SKM-1 treated with dmso at 0.1 percent for 144 hours (cell line): ENCODE data around the gene ANKRD33B.
A peak's percentile ranks its signal among the peaks of the same experiment; 100 is the strongest.
"Not testable (repeated sequence)": the region's sequence is repeated elsewhere in the genome, so short reads cannot be mapped to it uniquely, and the experiment has no call there.

Source experiments
- DNase-seq: peaks from one replicate; lab custom pipeline; 2025; ENCODE audit not compliant: unreplicated experiment; lab: John Stamatoyannopoulos, UW

The ANKRD33B gene

DNA sequence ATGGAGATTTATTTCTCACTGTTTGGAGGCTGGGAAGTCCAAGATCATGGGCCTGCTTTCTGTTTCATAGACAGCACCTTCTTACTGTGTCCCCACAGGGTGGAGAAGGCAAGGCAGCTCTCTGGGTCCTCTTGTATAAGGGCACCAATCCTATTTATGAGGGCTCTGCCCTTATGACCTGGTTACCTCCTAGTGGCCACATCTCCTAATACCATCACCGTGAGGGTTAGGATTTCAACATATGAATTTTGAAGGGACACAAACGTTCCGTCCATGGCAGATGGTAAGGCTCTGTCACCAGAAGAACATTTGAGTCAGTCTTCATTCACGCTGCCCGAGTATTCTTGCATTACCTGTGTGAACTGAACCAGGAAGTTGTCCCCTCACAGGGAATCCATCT, 48.4 kb downstream of the ANKRD33B start:
- DNase-seq, result no peak

DNA sequence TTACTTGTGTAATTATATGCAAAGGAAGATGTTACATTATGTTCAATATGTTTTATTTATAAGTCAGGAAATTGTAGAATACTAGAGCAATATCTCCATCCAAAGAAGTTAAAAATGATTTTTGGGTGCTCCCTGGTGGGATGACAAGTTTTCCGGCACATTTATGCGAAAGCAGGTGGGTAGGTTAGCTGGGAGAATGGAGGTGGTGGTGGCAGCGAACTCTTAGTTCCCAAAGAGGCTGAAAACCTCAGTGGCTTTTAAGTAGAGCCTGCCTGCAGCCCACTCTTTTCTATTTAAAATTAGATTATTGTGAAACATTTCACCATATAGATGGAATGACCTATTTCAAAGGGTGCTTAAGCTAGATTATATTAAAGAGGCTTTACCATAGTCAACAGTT, 51.8 kb downstream of the ANKRD33B start:
- DNase-seq, result no peak

DNA sequence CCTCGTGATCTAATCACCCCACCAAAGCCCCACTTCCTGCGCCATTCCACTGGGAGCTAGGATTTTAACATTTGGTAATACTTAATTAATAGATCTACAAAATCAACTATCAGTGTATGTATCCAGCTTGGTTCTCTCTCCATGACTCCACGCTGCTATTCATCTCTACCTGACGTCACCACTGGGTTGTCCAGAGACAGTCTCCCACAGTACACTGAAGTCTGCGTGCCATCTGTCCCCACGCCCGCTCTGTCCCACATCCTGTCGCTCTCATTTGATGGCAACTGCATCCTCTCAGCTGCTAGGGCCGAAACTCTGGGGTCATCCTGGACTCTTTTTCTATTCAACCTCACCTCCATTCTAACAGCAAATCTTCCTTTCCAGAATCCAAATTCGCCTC, 53.2 kb downstream of the ANKRD33B start:
- DNase-seq, result no peak

DNA sequence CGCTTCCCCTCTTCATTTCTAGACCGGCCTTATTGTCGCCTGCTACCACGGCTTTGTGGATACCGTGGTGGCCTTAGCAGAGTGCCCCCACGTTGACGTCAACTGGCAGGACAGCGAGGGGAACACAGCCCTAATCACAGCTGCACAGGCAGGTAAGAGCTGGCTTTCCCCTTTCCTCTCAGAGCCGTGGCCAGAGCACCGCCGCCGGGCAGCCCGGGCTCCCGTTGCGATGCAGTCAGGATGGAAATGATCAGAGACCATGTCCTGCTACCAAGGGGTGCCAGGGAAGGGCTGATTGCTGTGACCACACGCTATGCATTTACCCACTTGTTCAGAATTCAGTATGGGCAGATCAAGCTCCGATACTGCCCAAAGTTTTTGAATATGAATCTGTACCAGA, 54.4 kb downstream of the ANKRD33B start:
- no peak for DNase-seq

DNA sequence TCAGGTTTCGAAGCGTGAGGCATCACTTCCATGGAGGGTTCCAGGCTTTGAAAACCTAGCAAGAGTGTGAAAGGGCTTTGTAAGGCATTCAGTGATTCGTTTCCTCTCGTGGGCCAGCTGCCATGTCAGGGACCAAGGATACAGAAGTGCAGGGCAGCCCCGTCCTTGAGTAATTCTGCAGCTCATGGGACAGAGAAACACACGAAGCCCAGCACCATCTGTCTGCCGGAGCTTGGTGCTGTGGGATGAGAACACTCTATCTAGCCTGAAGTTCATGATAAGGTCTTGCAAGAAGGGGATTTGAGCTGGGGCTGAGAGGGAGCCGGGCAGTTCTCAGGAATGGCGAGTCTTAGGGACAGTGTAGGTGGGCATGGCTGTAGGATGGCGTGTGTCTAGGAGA, 55.8 kb downstream of the ANKRD33B start:
- DNase-seq, result no peak

DNA sequence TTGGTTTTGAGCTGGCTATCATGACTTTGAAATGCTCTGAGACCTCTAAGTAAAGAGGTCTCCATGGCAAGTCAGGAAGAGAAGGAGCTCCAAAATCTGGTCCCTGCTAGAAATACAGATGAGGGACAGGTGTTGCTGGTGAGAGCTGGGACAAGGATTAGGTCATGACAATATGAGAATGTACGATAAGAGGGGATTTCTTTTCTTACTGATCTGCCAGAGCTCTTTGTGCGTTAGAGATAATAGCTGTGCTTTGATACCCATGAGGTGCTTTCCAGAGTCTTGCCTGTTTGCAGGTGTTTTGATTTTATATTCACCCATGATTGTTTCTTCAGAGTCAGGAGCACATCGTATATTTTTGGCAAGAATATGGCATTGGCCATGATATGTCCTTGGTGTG, 56.5 kb downstream of the ANKRD33B start:
- no peak for DNase-seq

DNA sequence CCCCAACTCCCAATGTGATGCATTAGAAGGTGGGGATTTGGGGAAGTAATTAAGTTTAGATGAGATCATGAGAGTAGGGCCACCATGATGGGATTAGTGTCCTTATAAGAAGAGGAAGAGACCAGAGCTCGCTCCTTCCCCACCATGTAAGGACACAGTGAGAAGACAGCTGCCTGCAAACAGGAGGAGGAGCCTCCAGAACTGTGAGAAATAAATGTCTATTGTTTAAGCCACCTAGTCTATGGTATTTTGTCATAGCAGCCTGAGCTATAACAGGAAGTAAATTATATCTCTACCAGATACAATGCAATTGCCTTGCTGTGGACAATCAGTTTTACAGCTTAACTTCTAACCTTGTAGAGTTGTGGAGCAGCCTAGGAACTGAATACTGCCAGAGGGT, 58.0 kb downstream of the ANKRD33B start:
- DNase-seq, result peak; percentile 80

DNA sequence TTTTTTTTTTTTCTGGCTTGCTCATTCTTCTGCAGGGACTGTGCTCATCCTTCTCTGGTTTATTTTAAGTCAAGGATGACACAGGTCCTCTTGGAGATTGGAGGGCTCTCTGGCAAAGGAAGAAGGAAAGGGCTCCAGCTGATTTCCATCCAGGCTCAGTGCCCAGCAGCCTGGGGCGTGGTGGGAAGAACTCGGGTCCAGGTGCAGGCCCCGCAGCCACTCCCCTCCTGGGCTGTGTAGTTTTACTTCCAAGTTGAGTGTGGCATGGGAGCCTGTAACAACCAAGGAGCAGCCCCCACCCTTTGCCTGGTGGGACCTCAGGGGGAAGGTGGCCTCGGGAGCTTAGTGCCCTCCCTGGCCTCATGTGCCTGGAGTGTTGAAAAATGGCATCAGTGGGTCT, 58.9 kb downstream of the ANKRD33B start:
- no peak for DNase-seq

DNA sequence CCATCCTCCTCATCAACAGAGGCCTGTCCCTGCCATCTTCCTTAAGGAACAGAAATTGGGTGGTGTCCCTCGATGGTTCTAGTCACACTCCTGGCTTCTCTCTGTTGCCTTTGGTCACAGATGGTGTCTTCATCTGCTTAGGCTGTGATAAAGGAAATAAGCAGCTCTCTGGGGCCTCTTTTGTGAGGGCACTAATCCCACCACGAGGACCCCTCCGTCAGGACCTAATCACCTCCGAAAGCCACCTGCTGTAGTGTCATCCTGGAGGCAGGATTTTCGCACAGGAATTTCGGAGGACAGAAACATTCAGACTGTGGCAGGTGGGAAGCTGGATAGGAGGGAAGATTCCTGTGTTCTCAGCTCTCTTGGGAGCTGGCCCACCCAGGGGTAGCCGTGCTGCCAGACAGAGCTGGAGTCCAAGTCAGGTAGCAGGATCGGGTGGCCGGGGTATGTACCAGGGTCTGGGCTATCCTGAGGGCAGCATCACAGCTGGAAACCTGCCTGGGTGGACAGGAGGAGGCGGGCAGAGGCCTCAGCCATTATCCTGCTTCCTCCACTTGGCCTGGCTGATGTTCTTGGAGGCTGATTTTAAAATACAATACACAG, 59.5 kb downstream of the ANKRD33B start:
- DNase-seq, result no peak

DNA sequence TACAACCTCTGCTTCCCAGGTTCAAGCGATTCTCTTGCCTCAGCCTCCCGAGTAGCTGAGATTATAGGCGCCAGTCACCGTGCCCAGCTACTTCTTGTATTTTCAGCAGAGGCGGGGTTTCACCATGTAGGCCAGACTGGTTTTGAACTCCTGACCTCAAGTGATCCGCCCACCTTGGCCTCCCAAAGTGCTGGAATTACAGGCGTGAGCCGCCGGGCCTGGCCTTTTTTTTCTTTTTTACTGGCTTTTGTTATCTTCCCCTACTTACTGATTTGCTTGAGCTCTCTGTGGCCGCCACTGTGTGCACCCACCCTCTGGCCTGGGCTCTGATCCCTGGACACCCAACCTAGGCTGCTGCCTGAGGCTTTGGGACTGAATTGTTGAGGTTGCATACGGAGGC, 60.3 kb downstream of the ANKRD33B start:
- DNase-seq, result no peak

DNA sequence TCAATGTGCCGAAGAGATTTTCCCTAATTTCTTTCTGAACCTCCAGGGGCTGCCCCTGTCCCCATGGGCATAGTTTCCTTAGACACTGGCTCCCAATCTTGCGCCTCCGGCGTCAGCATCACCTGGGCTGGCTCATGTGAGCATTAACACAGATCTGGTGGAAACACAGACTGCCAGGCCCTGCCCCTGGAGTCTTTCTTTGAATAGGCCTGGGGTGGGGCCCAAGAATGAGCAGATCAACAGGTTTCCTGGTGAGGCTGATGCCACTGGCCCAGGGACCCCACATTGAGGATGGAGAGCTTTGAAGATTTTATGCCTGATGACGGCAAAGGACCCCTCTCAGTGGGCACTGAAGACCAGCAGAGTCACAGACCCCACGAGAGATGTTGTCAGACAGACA, 60.8 kb downstream of the ANKRD33B start:
- DNase-seq, result no peak

DNA sequence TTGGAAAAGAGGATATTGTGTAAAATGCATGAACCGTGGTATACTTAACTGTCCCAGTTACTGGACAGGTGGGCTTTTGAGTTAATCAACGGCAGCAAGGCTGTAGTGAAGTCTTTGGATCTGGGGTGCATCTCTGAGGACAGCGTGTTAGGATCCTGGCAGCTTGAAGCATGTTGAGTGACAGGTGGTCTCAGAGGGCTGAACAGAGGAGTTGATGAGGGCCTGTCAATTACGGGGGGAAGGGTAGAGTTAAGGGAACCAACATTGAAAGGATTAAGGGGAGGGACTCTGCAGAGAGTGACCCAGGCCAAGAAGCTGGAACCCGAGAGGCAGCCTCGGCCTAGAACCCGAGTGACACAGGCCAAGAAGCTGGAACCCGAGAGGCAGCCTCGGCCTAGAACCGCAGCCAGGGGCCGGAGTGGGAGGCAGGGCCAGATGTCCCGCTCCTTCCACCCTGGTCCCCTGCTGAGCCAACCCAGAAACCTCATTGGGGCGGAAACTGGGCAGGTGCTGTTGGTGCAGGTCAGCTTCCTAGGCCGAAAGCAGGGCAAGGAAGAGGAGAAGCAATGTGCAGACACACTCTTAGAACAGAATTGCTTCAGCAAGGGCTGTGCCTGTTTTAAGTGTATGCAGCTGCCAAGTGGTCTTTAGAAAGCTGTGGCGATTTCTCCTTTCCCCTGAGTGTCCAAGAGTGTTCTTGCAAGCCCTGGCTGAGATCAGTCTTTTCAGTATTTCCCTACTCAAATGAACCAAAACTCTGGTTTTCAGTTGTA, 62.0 kb downstream of the ANKRD33B start:
- no peak for DNase-seq

DNA sequence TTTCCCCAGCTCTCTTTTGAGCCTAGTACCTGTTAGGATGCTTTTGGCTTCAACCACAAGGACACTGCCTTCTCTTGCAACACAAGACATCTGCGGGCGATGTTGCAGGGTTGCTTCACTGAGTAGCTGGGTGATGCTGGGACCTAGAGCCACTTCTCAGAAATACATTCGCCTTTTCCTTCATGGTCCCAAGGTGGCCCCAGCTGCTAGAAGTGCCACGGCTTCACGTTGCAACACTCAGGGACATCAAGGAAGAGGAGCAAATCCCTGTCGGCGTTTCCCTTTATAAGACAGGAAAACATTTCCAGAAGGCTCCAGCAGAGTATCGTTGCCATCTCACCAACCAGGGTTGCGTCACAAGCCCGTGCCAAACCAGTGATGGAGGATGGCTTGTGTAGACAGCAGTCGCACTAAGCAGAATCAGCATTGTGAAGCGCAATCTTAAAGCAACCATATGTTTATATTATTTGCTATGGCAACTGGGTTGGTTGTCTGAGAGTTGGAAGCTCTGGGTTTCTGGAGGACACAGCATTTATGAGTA, 62.7 kb downstream of the ANKRD33B start:
- peak; percentile 92 for DNase-seq

DNA sequence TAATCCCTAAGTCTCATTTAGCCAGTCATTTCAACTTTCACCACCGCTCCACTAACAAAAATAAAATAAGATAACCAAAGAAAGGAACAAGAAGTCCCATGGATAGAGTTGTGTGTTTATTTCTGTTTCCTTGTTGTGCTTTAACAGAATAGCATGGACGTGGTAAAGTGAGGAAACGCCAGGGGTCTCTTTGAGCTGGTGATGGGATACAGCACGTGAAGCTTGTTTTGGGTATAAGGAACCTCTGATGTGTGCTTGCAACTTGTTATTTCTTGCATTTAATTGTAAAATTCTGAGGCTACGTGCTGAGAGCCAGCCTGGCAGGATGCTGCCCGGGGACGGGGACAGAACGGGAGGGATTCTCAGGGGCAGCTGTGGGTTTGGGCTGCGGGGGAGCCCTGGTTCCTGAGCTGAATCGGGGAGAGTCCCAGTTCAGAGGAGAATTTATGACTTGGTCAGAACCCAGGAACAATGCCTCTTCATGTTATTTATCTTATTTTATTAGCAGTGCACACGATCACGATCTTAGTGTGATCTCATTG, 63.4 kb downstream of the ANKRD33B start:
- DNase-seq, result no peak

DNA sequence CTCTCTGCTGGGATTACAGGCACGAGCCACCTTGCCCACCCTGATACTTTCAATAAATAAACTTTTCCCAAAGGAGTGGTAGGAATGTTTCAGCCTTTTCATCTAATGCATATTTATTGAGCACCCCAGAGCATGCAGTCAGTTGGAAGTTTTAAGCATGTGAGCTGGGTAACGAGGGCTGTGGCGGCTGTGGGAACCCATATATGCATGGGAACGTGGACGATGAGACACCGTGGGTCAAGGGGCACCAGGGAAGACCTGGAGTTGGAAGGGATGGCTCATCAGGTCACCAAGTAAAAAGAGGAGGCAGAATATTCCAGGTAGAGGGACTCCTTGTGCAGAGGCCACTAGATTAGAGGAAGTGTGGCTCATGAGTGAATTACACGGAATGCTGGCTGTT, 64.7 kb downstream of the ANKRD33B start:
- DNase-seq, result no peak

DNA sequence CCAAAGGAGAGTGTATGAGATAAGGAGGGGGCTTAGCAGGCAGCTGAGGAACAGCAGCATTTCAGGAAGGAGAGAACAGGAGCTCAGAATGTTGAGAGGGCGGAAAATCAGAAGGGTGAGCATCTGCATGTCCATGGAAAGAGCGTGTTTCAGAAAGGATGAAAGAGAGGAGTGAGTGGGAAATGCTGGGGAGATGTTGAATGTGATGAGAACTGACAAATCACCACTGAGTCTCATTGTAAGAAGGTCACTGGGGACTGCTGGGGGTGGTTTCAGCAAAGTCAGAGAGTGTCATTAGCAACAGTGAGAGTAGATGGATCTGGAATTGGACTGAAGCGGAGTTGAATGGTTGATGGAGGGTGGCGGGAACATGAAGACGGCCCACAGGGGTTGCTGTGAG, 65.8 kb downstream of the ANKRD33B start:
- no peak for DNase-seq

DNA sequence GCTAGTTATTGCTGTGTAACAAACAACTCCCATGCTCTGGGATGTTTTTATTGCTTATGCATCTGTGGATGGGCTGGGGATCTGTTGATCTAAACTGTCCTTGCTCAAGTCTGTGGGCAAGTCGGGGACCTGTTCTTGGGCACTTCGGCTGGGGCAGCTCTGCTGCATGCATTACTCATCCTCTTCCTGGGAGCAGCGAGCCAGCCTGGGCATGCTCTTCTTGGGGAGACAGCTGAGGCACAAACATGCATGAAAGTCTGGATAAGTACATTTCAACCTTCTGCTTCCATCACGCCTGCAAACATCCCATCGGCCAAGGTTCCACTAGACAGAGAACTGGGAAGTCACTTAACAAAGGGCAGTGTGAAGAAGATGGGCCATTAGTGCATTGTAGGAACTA, 66.3 kb downstream of the ANKRD33B start:
- no peak for DNase-seq

DNA sequence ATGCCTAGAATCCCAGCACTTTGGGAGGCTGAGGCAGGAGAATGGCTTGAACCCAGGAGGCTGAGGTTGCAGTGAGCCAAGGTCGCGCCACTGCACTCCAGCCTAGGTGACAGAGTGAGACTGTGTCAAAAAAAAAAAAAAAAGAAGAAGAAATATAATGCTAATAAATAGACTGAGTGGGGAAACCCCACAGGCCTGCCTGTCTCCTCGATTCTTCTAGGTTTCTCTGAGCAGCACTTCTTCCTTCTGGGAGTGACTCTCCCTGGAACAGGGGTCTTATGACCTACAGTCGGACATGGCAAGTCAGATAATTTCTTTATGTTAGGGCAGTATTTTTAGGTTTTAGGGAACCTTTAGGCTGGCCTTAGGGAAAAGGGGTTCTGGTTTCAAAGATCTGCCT, 66.9 kb downstream of the ANKRD33B start:
- DNase-seq, result not testable (repeated sequence)

DNA sequence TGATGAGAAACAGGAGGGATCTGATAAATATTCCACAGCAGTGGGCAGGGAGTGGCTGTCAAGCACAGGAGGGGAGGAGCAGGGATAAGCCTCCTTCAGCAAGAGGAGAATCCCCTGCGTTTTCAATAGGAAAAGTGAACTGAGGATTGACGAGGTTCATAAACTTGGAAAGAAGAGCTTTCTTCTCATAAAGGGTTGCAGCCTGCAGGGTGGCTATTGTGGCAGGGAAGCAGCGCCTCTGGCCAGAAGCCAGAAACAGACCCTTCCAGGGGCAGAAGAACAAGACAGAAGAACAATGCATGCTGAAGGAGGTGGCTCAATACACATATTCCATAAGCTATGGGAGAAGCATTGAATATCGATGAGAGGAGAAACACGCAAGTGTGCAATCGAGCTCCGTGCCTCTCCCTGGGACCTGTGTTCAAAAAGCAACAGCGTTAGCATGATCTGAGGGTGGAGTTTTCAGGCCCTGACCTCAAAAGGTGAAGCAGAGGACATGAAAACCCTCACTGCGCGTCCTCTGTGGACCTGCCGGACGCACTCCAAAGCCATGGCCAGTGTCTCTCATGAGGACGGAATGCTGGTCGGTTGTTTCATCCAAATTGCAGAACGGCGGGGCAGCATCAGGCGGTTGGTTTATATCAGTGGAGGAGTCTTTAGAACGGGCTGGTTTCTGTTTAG, 67.6 kb downstream of the ANKRD33B start:
- no peak for DNase-seq

DNA sequence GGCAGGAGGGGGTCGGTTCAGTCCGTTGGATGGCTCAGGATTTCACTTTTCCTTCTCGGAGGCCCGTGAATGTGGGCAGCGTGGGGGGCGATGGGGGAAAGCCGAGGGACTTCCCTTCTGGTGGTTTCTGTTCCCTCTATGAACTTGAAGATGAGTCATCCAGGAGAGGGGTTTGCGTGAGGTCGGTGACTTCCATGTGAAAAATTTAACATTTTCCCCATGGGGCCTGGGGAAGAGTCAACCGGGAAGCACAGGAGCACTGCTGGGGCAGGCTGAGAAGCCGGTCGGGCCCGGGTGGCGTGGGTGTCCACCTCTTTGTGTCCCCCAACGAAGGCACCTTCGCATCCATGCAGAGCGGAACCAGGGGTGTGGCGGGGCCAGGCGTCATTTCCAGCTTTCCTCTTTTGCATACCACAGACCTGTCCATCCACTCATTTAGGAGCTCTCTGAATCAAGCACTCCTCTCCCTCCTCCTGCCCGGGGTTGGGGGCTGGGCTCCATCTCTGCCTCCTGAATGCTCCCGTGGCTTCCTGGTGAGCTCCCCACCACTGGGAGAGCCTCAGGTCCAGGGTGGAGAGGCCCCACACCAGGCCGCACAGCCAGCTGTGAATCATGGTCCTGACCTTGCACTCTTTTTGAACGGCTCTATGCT, 68.4 kb downstream of the ANKRD33B start:
- DNase-seq, result peak; percentile 72
